C4-2B (cell line): ENCODE results near the gene TMEM175.
"Not testable (repeated sequence)": the region's sequence is repeated elsewhere in the genome, so short reads cannot be mapped to it uniquely, and the experiment has no call there.

ENCODE experiments used
- H3K27ac ChIP-seq: fragments of 450-650 bp; 2 replicates; pipeline ENCODE4 v1.5.1; 2017
- CTCF ChIP-seq: fragments of 450-650 bp; conservative IDR thresholded peaks from 2 replicates; pipeline ENCODE4 v1.5.1; 2017; ENCODE audit warnings: mild to moderate bottlenecking
- ZFX ChIP-seq: fragments of 450-650 bp; IDR thresholded peaks from 2 replicates; pipeline ENCODE4 v1.6.1; 2017

TMEM175 gene

GRCh38 chr4:930028-930551 is 2.2 kb upstream of the TMEM175 start:
- no peak overlapping the region for H3K27ac ChIP-seq
- TF ChIP-seq ZFX = no peak
- TF ChIP-seq CTCF = no peak

GRCh38 chr4:930827-931193 is 1.4 kb upstream of the TMEM175 start:
- peak overlapping the region; percentile 89; the same call in 1 of the 2 replicates for H3K27ac ChIP-seq

GRCh38 chr4:931194-931959 is 883 bp upstream of the TMEM175 start:
- peak overlapping the region; percentile 89 for H3K27ac ChIP-seq
- TF ChIP-seq CTCF (no peak), ZFX (no peak)

More at GRCh38 chr4:930827-931193, 1.4 kb upstream of the TMEM175 start:
- TF ChIP-seq ZFX (no peak), CTCF (no peak)

- H3K27ac ChIP-seq = peak overlapping the region; percentile 89
- TF ChIP-seq ZFX (no peak), CTCF (no peak; the same call in 1 of the 2 replicates)
Observed at GRCh38 chr4:932713-933070, 432 bp downstream of the TMEM175 start.

GRCh38 chr4:939508-939907 is 7.2 kb downstream of the TMEM175 start:
- H3K27ac ChIP-seq = not testable (repeated sequence)

GRCh38 chr4:945274-946102 is 13.2 kb downstream of the TMEM175 start:
- no peak overlapping the region for H3K27ac ChIP-seq
- TF ChIP-seq ZFX = no peak
- TF ChIP-seq CTCF = no peak

- TF ChIP-seq ZFX (no peak), CTCF (no peak)
- no peak overlapping the region for H3K27ac ChIP-seq
Observed at GRCh38 chr4:946103-946450, 13.8 kb downstream of the TMEM175 start.
